ENCODE data around the gene REL. TPM values are rescaled to one million over a fixed set of nuclear protein-coding genes. Genes with fewer than 3 reads are reported as not detected.

Gene REL
- total RNA-seq, 1 donor from 2014 or later: 29.1 TPM

- no peak for ATAC-seq
- intact Hi-C loops (cut with DNase I): no loop called here
- Histone ChIP-seq H3K4me1 (no peaks in the 10 kb centered on the region), H3K36me3 (no peaks in the 10 kb centered on the region), H3K27ac (no peak overlapping the region), H3K27me3 (no peaks in the 10 kb centered on the region), H3K9me3 (no peaks in the 10 kb centered on the region), H3K4me3 (no peak overlapping the region)
- TF ChIP-seq, protein P1, sequence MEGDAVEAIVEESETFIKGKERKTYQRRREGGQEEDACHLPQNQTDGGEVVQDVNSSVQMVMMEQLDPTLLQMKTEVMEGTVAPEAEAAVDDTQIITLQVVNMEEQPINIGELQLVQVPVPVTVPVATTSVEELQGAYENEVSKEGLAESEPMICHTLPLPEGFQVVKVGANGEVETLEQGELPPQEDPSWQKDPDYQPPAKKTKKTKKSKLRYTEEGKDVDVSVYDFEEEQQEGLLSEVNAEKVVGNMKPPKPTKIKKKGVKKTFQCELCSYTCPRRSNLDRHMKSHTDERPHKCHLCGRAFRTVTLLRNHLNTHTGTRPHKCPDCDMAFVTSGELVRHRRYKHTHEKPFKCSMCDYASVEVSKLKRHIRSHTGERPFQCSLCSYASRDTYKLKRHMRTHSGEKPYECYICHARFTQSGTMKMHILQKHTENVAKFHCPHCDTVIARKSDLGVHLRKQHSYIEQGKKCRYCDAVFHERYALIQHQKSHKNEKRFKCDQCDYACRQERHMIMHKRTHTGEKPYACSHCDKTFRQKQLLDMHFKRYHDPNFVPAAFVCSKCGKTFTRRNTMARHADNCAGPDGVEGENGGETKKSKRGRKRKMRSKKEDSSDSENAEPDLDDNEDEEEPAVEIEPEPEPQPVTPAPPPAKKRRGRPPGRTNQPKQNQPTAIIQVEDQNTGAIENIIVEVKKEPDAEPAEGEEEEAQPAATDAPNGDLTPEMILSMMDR (IDR thresholded peaks at IDR 0.05): no peak
- no peak for DNase-seq
Observed at GRCh38 chr2:60847854-60848253, 33.5 kb upstream of the REL start.

GRCh38 chr2:60849187-60849586, 32.2 kb upstream of the REL start:
- no peak overlapping the region for H3K27ac ChIP-seq
- H3K4me1 ChIP-seq: no peaks in the 10 kb centered on the region
- no peak for DNase-seq
- TF ChIP-seq, protein P1 (IDR thresholded peaks at IDR 0.05): no peak
- ATAC-seq: no peak
- no peaks in the 10 kb centered on the region for H3K27me3 ChIP-seq
- no peaks in the 10 kb centered on the region for H3K36me3 ChIP-seq
- intact Hi-C loops (cut with DNase I): no loop called here
- H3K4me3 ChIP-seq: no peak overlapping the region
- no peaks in the 10 kb centered on the region for H3K9me3 ChIP-seq

DNA sequence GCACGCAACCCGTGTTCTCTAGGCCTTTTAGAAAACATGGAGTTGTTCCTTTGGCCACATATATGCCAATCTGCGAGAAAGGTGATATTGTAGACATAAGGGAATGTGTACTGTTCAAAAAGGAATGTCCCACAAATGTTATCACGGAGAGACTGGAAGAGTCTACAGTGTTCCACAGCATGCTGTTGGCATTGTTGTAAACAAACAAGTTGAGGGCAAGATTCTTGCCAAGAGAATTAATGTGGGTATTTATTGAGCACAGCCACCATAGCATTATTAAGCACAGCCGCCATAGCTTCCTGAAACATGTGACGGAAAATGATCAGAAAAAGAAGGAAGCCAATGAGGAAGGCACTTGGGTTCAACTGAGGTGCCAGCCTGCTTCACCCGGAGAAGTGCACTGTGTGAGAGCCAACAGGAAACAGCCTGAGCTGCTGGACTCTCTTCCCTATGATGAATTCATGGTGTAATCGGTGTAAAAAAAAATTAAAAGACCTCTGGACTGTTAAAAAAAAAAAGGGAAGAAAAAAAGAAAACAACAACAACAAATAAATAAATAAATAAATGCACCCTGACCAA, 29.0 kb upstream of the REL start:
- Histone ChIP-seq H3K4me3 (no peak overlapping the region), H3K4me1 (peaks cover 4% of the 10 kb centered on the region), H3K36me3 (no peaks in the 10 kb centered on the region), H3K27me3 (no peaks in the 10 kb centered on the region), H3K27ac (no peak overlapping the region), H3K9me3 (no peaks in the 10 kb centered on the region)
- TF ChIP-seq, protein P1 (IDR thresholded peaks at IDR 0.05): no peak
- DNase-seq: no peak
- peak; percentile 53 for ATAC-seq
- intact Hi-C loops (cut with DNase I): no loop called here

- Histone ChIP-seq H3K4me3 (no peak overlapping the region), H3K27me3 (no peaks in the 10 kb centered on the region), H3K36me3 (no peaks in the 10 kb centered on the region), H3K27ac (no peak overlapping the region), H3K4me1 (peaks cover 4% of the 10 kb centered on the region), H3K9me3 (no peaks in the 10 kb centered on the region)
- ATAC-seq: peak; percentile 57
- intact Hi-C loops (cut with DNase I): no loop called here
- no peak for DNase-seq
- TF ChIP-seq, protein P1 (IDR thresholded peaks at IDR 0.05): no peak
Observed at GRCh38 chr2:60853531-60853930, 27.8 kb upstream of the REL start.

DNA sequence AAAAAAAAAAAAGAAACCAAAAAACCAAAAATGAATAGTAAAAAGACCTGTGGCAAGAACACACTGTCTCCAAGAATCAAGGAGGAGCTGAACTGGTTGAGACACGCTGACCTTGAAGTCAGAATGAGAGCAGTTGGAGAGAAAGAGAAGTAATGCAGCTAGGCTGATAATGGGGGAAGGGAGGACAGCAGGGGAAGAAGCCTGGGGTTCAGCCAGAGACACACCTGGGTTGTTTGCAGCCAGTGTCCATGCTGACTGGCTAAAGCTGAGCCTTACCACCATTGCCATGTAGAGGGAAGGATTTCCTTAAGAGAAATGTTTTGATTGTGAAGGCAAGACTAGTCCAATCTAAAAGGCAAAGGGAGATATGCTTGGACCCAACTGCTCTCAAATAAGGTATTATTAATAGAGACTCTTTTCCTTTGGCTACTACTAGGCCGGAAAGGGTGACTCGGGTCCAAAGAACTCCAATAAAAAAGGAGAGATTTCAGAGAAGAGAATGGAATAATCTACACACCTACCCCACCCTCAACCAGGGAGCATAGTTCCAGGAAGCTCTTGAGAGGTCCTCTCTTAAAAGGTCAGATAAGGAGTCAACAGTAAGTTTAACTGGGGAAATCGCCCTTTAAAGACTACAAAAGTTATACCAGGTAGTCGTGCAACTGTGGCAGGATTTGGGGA, 25.2 kb upstream of the REL start:
- TF ChIP-seq, protein P1 (IDR thresholded peaks at IDR 0.05): no peak
- no peaks in the 10 kb centered on the region for H3K27me3 ChIP-seq
- no peaks in the 10 kb centered on the region for H3K36me3 ChIP-seq
- H3K4me1 ChIP-seq: peaks cover 4% of the 10 kb centered on the region
- no peak overlapping the region for H3K27ac ChIP-seq
- no peak for DNase-seq
- ATAC-seq: peak; percentile 30
- H3K9me3 ChIP-seq: no peaks in the 10 kb centered on the region
- intact Hi-C loops (cut with DNase I): no loop called here
- H3K4me3 ChIP-seq: no peak overlapping the region
